HepG2 (cell line): Measurements from ENCODE around the gene ZFAND3. TPM values are rescaled to one million over a fixed set of nuclear protein-coding genes. Genes with fewer than 3 reads are reported as not detected.

Experiments
- AGO1 ChIP-seq: fragments of 200-400 bp; formaldehyde crosslinking; IDR thresholded peaks from 2 replicates; pipeline ENCODE4 v1.6.1; 2017; ENCODE audit warnings: mild to moderate bottlenecking, low read depth, low read length, moderate library complexity; ENCODE audit not compliant: poor library complexity, severe bottlenecking
- AKAP8 ChIP-seq: sonication (generic); formaldehyde crosslinking; IDR thresholded peaks from 2 replicates; pipeline ENCODE4 v1.5.1; 2020; ENCODE audit warnings: mild to moderate bottlenecking, missing genetic modification reagents
- BORCS8-MEF2B ChIP-seq: sonication (generic); formaldehyde crosslinking; IDR thresholded peaks from 2 replicates; pipeline ENCODE4 v1.8.0; 2022; ENCODE audit warnings: mild to moderate bottlenecking, missing genetic modification reagents
- CHD4 ChIP-seq: fragments of 200-600 bp; sonication (generic); IDR thresholded peaks from 2 replicates; pipeline ENCODE4 v1.7.0; 2017; ENCODE audit warnings: mild to moderate bottlenecking, low read length, borderline replicate concordance
- ETV5 ChIP-seq: IDR thresholded peaks from 2 replicates; pipeline ENCODE4 v1.6.1; 2018; ENCODE audit warnings: missing biosample characterization, missing genetic modification reagents, inconsistent platforms, borderline replicate concordance
- FOSL2 ChIP-seq: sonication (generic); formaldehyde crosslinking; IDR thresholded peaks from 2 replicates; pipeline ENCODE4 v1.4.0; 2020; ENCODE audit warnings: missing genetic modification reagents
- HDAC1 ChIP-seq: sonication (generic); formaldehyde crosslinking; IDR thresholded peaks from 2 replicates; pipeline ENCODE4 v1.5.1; 2020; ENCODE audit warnings: mild to moderate bottlenecking, missing genetic modification reagents
- HMGA1 ChIP-seq: sonication (generic); formaldehyde crosslinking; conservative IDR thresholded peaks from 2 replicates; pipeline ENCODE4 v1.4.0; 2020; ENCODE audit warnings: missing genetic modification reagents
- IRF2 ChIP-seq: IDR thresholded peaks from 2 replicates; pipeline ENCODE4 v1.6.1; 2018; ENCODE audit warnings: missing genetic modification reagents, missing compliant biosample characterization
- MIER3 ChIP-seq: IDR thresholded peaks from 2 replicates; pipeline ENCODE4 v1.6.1; 2016; ENCODE audit warnings: missing compliant biosample characterization, borderline replicate concordance
- MIXL1 ChIP-seq: IDR thresholded peaks from 2 replicates; pipeline ENCODE4 v1.6.1; 2016
- PAXIP1 ChIP-seq: sonication (generic); formaldehyde crosslinking; conservative IDR thresholded peaks from 2 replicates; pipeline ENCODE4 v1.4.0; 2020; ENCODE audit warnings: mild to moderate bottlenecking, missing genetic modification reagents, moderate library complexity
- RAD51 ChIP-seq: fragments of 450-650 bp; IDR thresholded peaks from 2 replicates; pipeline ENCODE4 v1.6.1; 2016; ENCODE audit warnings: borderline replicate concordance
- SATB2 ChIP-seq: sonication (generic); formaldehyde crosslinking; IDR thresholded peaks from 2 replicates; pipeline ENCODE4 v1.5.0; 2020; ENCODE audit warnings: missing genetic modification reagents
- TGIF2 ChIP-seq: IDR thresholded peaks from 2 replicates; pipeline ENCODE4 v1.6.1; 2016; ENCODE audit warnings: control low read depth, missing compliant biosample characterization
- ZNF17 ChIP-seq: sonication (generic); formaldehyde crosslinking; IDR thresholded peaks from 2 replicates; pipeline ENCODE4 v1.5.0; 2020; ENCODE audit warnings: mild to moderate bottlenecking, missing genetic modification reagents
- ZNF367 ChIP-seq: sonication (generic); formaldehyde crosslinking; IDR thresholded peaks from 2 replicates; pipeline ENCODE4 v1.4.0; 2020; ENCODE audit warnings: missing genetic modification reagents, borderline replicate concordance
- ZNF552 ChIP-seq: sonication (generic); formaldehyde crosslinking; IDR thresholded peaks from 2 replicates; pipeline ENCODE4 v1.9.0; 2022; ENCODE audit warnings: missing genetic modification reagents, mild to moderate bottlenecking, borderline replicate concordance
- ZNF607 ChIP-seq: sonication (generic); formaldehyde crosslinking; IDR thresholded peaks from 2 replicates; pipeline ENCODE4 v1.5.1; 2020; ENCODE audit warnings: missing genetic modification reagents, mild to moderate bottlenecking, borderline replicate concordance
- ZNF768 ChIP-seq: sonication (generic); formaldehyde crosslinking; IDR thresholded peaks from 2 replicates; pipeline ENCODE4 v1.4.0; 2020; ENCODE audit warnings: missing genetic modification reagents
- polyA plus RNA-seq, 8 experiments: library from polyadenylated mRNA; depleted of rRNA in 3 of 8; stranded (reverse) in 7 of 8; unstranded in 1 of 8; fragments of >200 nt; fragmentation: Illumina TruSeq in 4 of 8; extraction: Trizol in 4 of 8; gene quantifications; 2 replicates each; pipeline versions ENCODE4 v1.2.1 to v1.2.3, GENCODE V29; 2011 to 2016; ENCODE audit warnings: low read depth in 4 of 8, missing spikeins in 1 of 8, mixed read lengths in 1 of 8; ENCODE audit not compliant: insufficient read depth in 1 of 8
- total RNA-seq, 5 experiments: library from RNA; depleted of rRNA; stranded (reverse); fragments of >200 nt; fragmentation: Illumina TruSeq; extraction: Trizol; gene quantifications; 2 replicates each; pipeline ENCODE4 v1.2.3, GENCODE V29; 2016; ENCODE audit warnings: low read depth in 1 of 5
- TF ChIP-seq, protein P1 (sequence below): sonication (generic); formaldehyde crosslinking; IDR thresholded peaks from 2 replicates; pipeline ENCODE4 v1.4.0; 2020; ENCODE audit warnings: missing genetic modification reagents
- TF ChIP-seq, protein P2 (sequence below): sonication (generic); formaldehyde crosslinking; IDR thresholded peaks from 2 replicates; pipeline ENCODE4 v1.5.0; 2020; ENCODE audit warnings: mild to moderate bottlenecking, missing genetic modification reagents, moderate library complexity
- TF ChIP-seq, protein P3 (sequence below): sonication (generic); formaldehyde crosslinking; IDR thresholded peaks from 2 replicates; pipeline ENCODE4 v1.4.0; 2020; ENCODE audit warnings: missing genetic modification reagents
- TF ChIP-seq, protein P4 (sequence below): sonication (generic); formaldehyde crosslinking; IDR thresholded peaks from 2 replicates; pipeline ENCODE4 v1.4.0; 2020; ENCODE audit warnings: missing genetic modification reagents, low read depth, mild to moderate bottlenecking, borderline replicate concordance

The ZFAND3 gene
- total and polyA plus RNA-seq, 2 of the 13 experiments (the other 11 are each of a cell fraction or from before 2014, with no cell fraction given) = 16.4 to 17.1 TPM

DNA sequence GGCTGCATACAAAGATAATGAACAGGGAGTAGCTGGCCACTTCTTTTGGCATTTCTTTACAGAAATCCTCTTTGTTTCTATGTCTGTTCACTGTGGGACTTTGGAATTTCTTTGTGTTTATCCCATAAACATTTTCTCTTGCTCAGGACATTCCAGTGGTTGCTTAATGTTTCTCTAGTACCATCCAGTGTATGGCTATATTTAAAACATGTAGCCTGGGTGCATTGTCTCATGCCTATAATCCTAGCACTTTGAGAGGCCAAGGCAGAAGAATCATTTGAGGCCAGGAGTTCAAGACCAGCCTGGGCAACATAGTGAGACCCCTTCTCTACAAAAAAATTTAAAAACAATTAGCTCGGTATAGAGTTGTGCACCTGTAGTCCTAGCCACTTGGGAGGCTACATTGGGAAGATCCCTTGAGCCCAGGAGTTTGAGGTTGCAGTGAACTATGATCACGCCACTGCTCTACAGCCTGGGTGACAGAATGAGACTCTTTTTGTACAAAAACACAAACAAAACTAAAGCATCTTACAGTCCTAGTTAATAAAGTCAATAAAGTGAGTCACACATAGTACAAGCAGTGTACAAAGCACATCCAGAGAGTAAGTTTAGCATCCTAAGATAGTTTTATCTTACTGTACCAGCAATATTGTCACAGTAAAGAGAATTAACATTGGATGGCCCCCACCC lies 63.3 kb downstream of the ZFAND3 start (continued):
- TF ChIP-seq CHD4 (peak; percentile 69; the same call in 1 of the 2 replicates), FOSL2 (CRISPR knock-in tag) (peak; percentile 75), TGIF2 (CRISPR knock-in tag) (0 out of 2 replicates have a peak, but pooled peaks have one; percentile 36), ETV5 (no peak), BORCS8-MEF2B (CRISPR knock-in tag) (no peak), ZNF367 (CRISPR knock-in tag) (no peak), ZNF768 (no peak), AKAP8 (CRISPR knock-in tag) (no peak), SATB2 (CRISPR knock-in tag) (no peak), AGO1 (no peak), ZNF552 (CRISPR knock-in tag) (no peak), HDAC1 (no peak), ZNF607 (CRISPR knock-in tag) (no peak), MIXL1 (CRISPR knock-in tag) (peak; percentile 48; the same call in 1 of the 2 replicates), HMGA1 (no peak), ZNF17 (CRISPR knock-in tag) (no peak), PAXIP1 (CRISPR knock-in tag) (peak; percentile 23; the same call in 1 of the 2 replicates), MIER3 (CRISPR knock-in tag) (peak; percentile 52; the same call in 1 of the 2 replicates), RAD51 (no peak), IRF2 (no peak)
- TF ChIP-seq, protein P1, sequence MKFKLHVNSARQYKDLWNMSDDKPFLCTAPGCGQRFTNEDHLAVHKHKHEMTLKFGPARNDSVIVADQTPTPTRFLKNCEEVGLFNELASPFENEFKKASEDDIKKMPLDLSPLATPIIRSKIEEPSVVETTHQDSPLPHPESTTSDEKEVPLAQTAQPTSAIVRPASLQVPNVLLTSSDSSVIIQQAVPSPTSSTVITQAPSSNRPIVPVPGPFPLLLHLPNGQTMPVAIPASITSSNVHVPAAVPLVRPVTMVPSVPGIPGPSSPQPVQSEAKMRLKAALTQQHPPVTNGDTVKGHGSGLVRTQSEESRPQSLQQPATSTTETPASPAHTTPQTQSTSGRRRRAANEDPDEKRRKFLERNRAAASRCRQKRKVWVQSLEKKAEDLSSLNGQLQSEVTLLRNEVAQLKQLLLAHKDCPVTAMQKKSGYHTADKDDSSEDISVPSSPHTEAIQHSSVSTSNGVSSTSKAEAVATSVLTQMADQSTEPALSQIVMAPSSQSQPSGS (CRISPR knock-in tag) = no peak
- TF ChIP-seq, protein P2, sequence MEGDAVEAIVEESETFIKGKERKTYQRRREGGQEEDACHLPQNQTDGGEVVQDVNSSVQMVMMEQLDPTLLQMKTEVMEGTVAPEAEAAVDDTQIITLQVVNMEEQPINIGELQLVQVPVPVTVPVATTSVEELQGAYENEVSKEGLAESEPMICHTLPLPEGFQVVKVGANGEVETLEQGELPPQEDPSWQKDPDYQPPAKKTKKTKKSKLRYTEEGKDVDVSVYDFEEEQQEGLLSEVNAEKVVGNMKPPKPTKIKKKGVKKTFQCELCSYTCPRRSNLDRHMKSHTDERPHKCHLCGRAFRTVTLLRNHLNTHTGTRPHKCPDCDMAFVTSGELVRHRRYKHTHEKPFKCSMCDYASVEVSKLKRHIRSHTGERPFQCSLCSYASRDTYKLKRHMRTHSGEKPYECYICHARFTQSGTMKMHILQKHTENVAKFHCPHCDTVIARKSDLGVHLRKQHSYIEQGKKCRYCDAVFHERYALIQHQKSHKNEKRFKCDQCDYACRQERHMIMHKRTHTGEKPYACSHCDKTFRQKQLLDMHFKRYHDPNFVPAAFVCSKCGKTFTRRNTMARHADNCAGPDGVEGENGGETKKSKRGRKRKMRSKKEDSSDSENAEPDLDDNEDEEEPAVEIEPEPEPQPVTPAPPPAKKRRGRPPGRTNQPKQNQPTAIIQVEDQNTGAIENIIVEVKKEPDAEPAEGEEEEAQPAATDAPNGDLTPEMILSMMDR (CRISPR knock-in tag) = no peak
- TF ChIP-seq, protein P3, sequence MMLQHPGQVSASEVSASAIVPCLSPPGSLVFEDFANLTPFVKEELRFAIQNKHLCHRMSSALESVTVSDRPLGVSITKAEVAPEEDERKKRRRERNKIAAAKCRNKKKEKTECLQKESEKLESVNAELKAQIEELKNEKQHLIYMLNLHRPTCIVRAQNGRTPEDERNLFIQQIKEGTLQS (CRISPR knock-in tag) = no peak
- TF ChIP-seq, protein P4, sequence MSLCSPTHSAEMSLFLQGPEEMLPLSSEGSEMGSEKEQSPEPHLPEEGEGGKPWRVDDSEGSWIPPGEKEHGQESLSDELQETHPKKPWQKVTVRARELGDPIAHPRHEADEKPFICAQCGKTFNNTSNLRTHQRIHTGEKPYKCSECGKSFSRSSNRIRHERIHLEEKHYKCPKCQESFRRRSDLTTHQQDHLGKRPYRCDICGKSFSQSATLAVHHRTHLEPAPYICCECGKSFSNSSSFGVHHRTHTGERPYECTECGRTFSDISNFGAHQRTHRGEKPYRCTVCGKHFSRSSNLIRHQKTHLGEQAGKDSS = no peak
